GM12878 (cell line): Measurements from ENCODE around the gene USB1. TPM values are rescaled to one million over a fixed set of nuclear protein-coding genes. Genes with fewer than 3 reads are reported as not detected.
A peak's percentile ranks its signal among the peaks of the same experiment; 100 is the strongest.

ENCODE experiments used
- ATAC-seq: fragments of 200-7000 bp; cut with Tn5 transposase; 3 replicates; pipeline ENCODE4 v1.9.1; 2020; ENCODE audit warnings: mild to moderate bottlenecking, moderate library complexity
- BruUV-seq: library from RNA; stranded (reverse); fragments of 400-500 nt; replicated peaks from 2 replicates; lab custom pipeline; 2021; lab: Mats Ljungman, UMichigan
- CTCF ChIA-PET: fragments of 300-600 bp; sonication (Branson Sonifier 250); formaldehyde crosslinking; extraction: SDS; loops from one replicate; lab custom pipeline; 2021; ENCODE audit warnings: inconsistent platforms; lab: Yijun Ruan, JAX
- POLR2A ChIA-PET: fragments of 350-600 bp; formaldehyde crosslinking; extraction: SDS; loops from one replicate; lab custom pipeline; 2021; ENCODE audit warnings: inconsistent platforms; lab: Charles Lee
- RAD21 ChIA-PET: fragments of 300-600 bp; sonication (Branson Sonifier 250); formaldehyde crosslinking; loops from one replicate; lab custom pipeline; 2023; ENCODE audit warnings: antibody characterized with exemption; ENCODE audit not compliant: unreplicated experiment; lab: Charles Lee
- SMC1A ChIA-PET: fragments of 300-600 bp; sonication (Branson Sonifier 250); formaldehyde crosslinking; loops from one replicate; lab custom pipeline; 2023; ENCODE audit not compliant: unreplicated experiment, uncharacterized antibody; lab: Charles Lee
- DNase-seq: peaks from one replicate; pipeline ENCODE4 v3.0.0-alpha.2; 2011; ENCODE audit warnings: low read depth, low spot score
- FAIRE-seq: peaks from 3 replicates; lab custom pipeline; 2011; peaks lifted over from hg19 to GRCh38; lab: Jason Lieb, UNC
- H2AFZ ChIP-seq: 2 replicates; pipeline ENCODE4 v1.6.0; 2011; ENCODE audit warnings: low read depth, low read length, control low read depth; ENCODE audit not compliant: control insufficient read depth
- H3K27ac ChIP-seq: 2 replicates; pipeline ENCODE4 v1.5.1; 2011; ENCODE audit warnings: control low read depth; ENCODE audit not compliant: control insufficient read depth, insufficient read depth
- H3K27me3 ChIP-seq, 2 experiments: replicated peaks in 1 of 2; 2 replicates each; pipeline versions ENCODE4 v1.6.0 to v1.6.1; 2011; ENCODE audit warnings: low read length in 1 of 2; ENCODE audit not compliant: control insufficient read depth in 2 of 2, insufficient read depth in 2 of 2
- H3K36me3 ChIP-seq, 2 experiments: 2 replicates each; pipeline ENCODE4 v1.5.1; 2011; ENCODE audit warnings: low read length in 1 of 2; ENCODE audit not compliant: control insufficient read depth in 2 of 2, insufficient read depth in 2 of 2
- H3K4me1 ChIP-seq: 2 replicates; pipeline ENCODE4 v1.6.1; 2011; ENCODE audit warnings: mild to moderate bottlenecking, low read length, moderate library complexity, mixed read lengths; ENCODE audit not compliant: control insufficient read depth, insufficient read depth
- H3K4me2 ChIP-seq: 2 replicates; pipeline ENCODE4 v1.6.0; 2011; ENCODE audit warnings: control low read depth; ENCODE audit not compliant: control insufficient read depth, insufficient read depth
- H3K4me3 ChIP-seq: fragments of 200-600 bp; sonication (generic); 2 replicates; pipeline ENCODE4 v1.5.1; 2016
- H3K79me2 ChIP-seq: 2 replicates; pipeline ENCODE4 v1.6.0; 2011; ENCODE audit warnings: low read length; ENCODE audit not compliant: control insufficient read depth, insufficient read depth
- H3K9ac ChIP-seq: 2 replicates; pipeline ENCODE4 v1.8.0; 2011; ENCODE audit warnings: low read length, control low read depth, mixed read lengths; ENCODE audit not compliant: control insufficient read depth, insufficient read depth
- H3K9me3 ChIP-seq: replicated peaks from 3 replicates; pipeline ENCODE4 v1.5.1; 2011; ENCODE audit warnings: mild to moderate bottlenecking, low read length; ENCODE audit not compliant: control insufficient read depth, insufficient read depth
- H4K20me1 ChIP-seq: 2 replicates; pipeline ENCODE4 v1.6.0; 2011; ENCODE audit not compliant: control insufficient read depth, insufficient read depth
- CEBPB ChIP-seq, 2 experiments: fragments of 150-350 bp in 1 of 2; IDR thresholded peaks; 2 replicates each; pipeline ENCODE4 v1.6.1; 2012 to 2014; ENCODE audit warnings: low read depth in 2 of 2, low read length in 2 of 2, borderline replicate concordance in 1 of 2, inconsistent platforms in 1 of 2
- CHD1 ChIP-seq: IDR thresholded peaks from 2 replicates; pipeline ENCODE4 v1.6.1; 2012; ENCODE audit warnings: low read depth, low read length, improper control_type of control experiment
- EED ChIP-seq: sonication (generic); IDR thresholded peaks from 2 replicates; pipeline ENCODE4 v1.6.1; 2016; ENCODE audit warnings: antibody characterized with exemption, low read depth
- FOXK2 ChIP-seq: fragments of 450-650 bp; IDR thresholded peaks from 2 replicates; pipeline ENCODE4 v1.6.1; 2017; ENCODE audit warnings: mild to moderate bottlenecking, moderate library complexity
- IRF4 ChIP-seq: IDR thresholded peaks from 2 replicates; pipeline ENCODE4 v1.6.1; 2011; ENCODE audit warnings: low read depth, low read length
- KDM1A ChIP-seq: fragments of 200-600 bp; sonication (generic); IDR thresholded peaks from 2 replicates; pipeline ENCODE4 v1.6.1; 2016; ENCODE audit warnings: borderline replicate concordance
- KLF5 ChIP-seq: fragments of 450-650 bp; IDR thresholded peaks from 2 replicates; pipeline ENCODE4 v1.6.1; 2014; ENCODE audit warnings: mild to moderate bottlenecking; ENCODE audit not compliant: partially characterized antibody
- MTA2 ChIP-seq: fragments of 450-650 bp; IDR thresholded peaks from 2 replicates; pipeline ENCODE4 v1.6.1; 2016; ENCODE audit warnings: low read depth, mild to moderate bottlenecking, moderate library complexity
- MYC ChIP-seq: IDR thresholded peaks from 2 replicates; pipeline ENCODE4 v1.6.1; 2011; ENCODE audit warnings: mild to moderate bottlenecking, low read length, moderate library complexity, inconsistent platforms; ENCODE audit not compliant: insufficient read depth, insufficient replicate concordance, insufficient read length, severe bottlenecking
- PAX8 ChIP-seq: fragments of 450-650 bp; IDR thresholded peaks from 2 replicates; pipeline ENCODE4 v1.6.1; 2017; ENCODE audit warnings: mild to moderate bottlenecking, moderate library complexity
- RAD21 ChIP-seq: IDR thresholded peaks from 2 replicates; pipeline ENCODE4 v1.6.1; 2011; ENCODE audit warnings: mild to moderate bottlenecking, low read depth, low read length, moderate library complexity; ENCODE audit not compliant: insufficient read depth
- RUNX3 ChIP-seq: IDR thresholded peaks from 2 replicates; pipeline ENCODE4 v1.6.1; 2012; ENCODE audit warnings: low read length, inconsistent platforms
- ZBTB40 ChIP-seq: fragments of 450-650 bp; IDR thresholded peaks from 2 replicates; pipeline ENCODE4 v1.6.1; 2016; ENCODE audit warnings: mild to moderate bottlenecking, moderate library complexity, borderline replicate concordance
- ZNF622 ChIP-seq: fragments of 450-650 bp; IDR thresholded peaks from 2 replicates; pipeline ENCODE4 v1.6.1; 2017; ENCODE audit warnings: mild to moderate bottlenecking, inconsistent platforms
- WGBS: methylation state at CpG from one replicate; pipeline ENCODE4 v1.1.6; 2016; ENCODE audit warnings: low lambda C conversion rate; ENCODE audit not compliant: insufficient replicate concordance, insufficient coverage; ENCODE audit errors: missing lambda C conversion rate; 5-methylcytosine and 5-hydroxymethylcytosine counted together
- in situ Hi-C: fragments of 300-500 bp; cut with MboI; formaldehyde crosslinking; loops from 9 replicates; pipeline ENCODE4 v1.14.3; 2018; ENCODE audit warnings: mixed read lengths
- intact Hi-C: fragments of 100-400 bp; cut with micrococcal nuclease; formaldehyde crosslinking; loops from one replicate; pipeline ENCODE4 v1.14.2; 2022; ENCODE audit not compliant: unreplicated experiment
- polyA plus RNA-seq, 11 experiments: library from polyadenylated mRNA; depleted of rRNA in 4 of 11; unstranded in 6 of 11; stranded (reverse) in 5 of 11; fragments of >200 nt; fragmentation: Nextera tagmentation in 4 of 11; fragmentation: Illumina TruSeq in 1 of 11; extraction: Ambion mirVana in 4 of 11; extraction: Trizol in 1 of 11; gene quantifications; 1 replicate in 1 of 11; 2 replicates in 10 of 11; pipeline versions ENCODE4 v1.2.1 to v1.2.3, GENCODE V29; 2011 to 2016; ENCODE audit warnings: inconsistent platforms in 2 of 11, missing spikeins in 2 of 11, low read depth in 1 of 11
- total RNA-seq, 4 experiments: library from RNA; depleted of rRNA in 3 of 4; stranded (reverse); fragments of >200 nt in 3 of 4; fragmentation: Illumina TruSeq in 1 of 4; extraction: Trizol in 1 of 4; gene quantifications; 2 replicates each; pipeline versions ENCODE4 v1.2.1 to v1.2.3, GENCODE V29; 2013 to 2021

Gene USB1
- total and polyA plus RNA-seq, 10 of the 15 experiments (the other 5 are each of a cell fraction or from before 2014, with no cell fraction given) = 7.9 to 72.2 (median 41.6) TPM

- TF ChIP-seq PAX8 (no peak), MYC (no peak), KDM1A (no peak), ZNF622 (no peak), CHD1 (no peak), KLF5 (no peak), RUNX3 (peak; percentile 19; the same call in 1 of the 2 replicates), RAD21 (peak; percentile 64)
- TF ChIP-seq, all 136 proteins: peak for 6
Measured at GRCh38 chr16:58020628-58021521, 19.7 kb downstream of the USB1 start (continued).

DNA sequence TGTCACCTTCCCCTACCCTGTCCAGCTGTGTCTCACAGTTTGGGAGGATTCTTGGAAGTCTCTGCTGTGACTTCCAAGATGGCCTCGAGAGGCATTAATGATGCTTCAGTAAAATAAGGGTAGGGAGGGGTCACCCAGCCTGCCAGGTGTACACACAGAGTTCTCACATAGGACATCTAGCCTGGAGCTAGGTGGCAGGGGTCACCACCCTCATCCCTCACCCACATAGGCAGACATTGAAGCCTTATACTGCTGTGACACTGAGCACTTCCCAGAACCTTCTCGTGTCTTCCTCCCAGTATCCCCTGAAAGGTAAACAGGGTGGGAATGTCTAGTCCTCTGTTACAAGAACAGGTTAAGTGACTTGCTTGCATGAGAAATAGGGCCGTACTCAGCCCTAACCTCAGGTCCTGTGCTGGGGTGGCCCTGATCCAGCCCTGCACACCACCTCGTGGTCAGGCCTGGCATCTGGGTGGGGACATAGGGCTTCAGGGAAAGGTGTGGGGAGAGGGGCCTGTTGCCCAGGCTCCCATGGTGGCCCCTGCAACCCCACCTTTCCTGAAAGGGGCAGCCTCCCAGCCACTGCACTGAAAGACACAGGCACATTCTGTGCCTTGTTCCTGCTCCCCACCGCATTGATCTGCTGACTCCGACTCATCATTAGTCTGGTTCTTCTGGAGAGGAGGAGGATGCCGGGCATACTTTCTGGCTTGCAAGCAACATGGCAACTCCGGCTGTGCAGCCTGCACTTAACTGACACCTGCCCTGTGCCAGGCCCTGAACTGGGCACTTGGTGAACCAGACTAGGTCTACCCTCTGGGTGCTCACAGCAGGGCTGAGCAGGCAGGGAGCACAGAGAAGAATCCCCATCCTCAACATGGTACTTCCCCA, 20.7 kb downstream of the USB1 start:
- Histone ChIP-seq H3K9me3 (no peaks in the 10 kb centered on the region), H3K4me1 (no peaks in the 10 kb centered on the region; the same call in 1 of the 2 replicates), H3K27ac (no peak overlapping the region), H3K4me2 (no peak overlapping the region), H3K4me3 (no peak overlapping the region), H3K79me2 (no peaks in the 10 kb centered on the region), H4K20me1 (no peaks in the 10 kb centered on the region), H3K9ac (no peak overlapping the region), H3K27me3 (peaks cover 6 to 9% of the 10 kb centered on the region in 2 experiments), H2AFZ (no peak overlapping the region), H3K36me3 (peaks cover 0 to 2% of the 10 kb centered on the region in 2 experiments; a peak in 3 of 4 replicates)
- ChIA-PET RAD21 (interaction anchor here (1.0 to 1.2 kb wide), 3 partner anchors 13 to 100 kb away, joined by 3 to 4 read pairs (median 3); no protein-coding TSS in a partner anchor), POLR2A (interaction anchor here (0.6 kb wide), 1 partner anchor 1049 kb away, joined by 4 read pairs; no protein-coding TSS in a partner anchor), CTCF (interaction anchor here (1.4 kb wide), 2 partner anchors 100 to 466 kb away, joined by 3 to 10 read pairs; no protein-coding TSS in a partner anchor), SMC1A (interaction anchor here (1.0 to 1.2 kb wide), 3 partner anchors 99 to 174 kb away, joined by 3 to 9 read pairs (median 6); no protein-coding TSS in a partner anchor)
- intact Hi-C loops = loop anchor here (2.0 to 10.0 kb wide), 4 partner anchors 101 to 465 kb away; partner anchors contain the start of gene CSNK2A2
- no peak for FAIRE-seq
- no peak for TF ChIP-seq MTA2
- no peak for TF ChIP-seq IRF4
- TF ChIP-seq CEBPB (IDR thresholded peaks at IDR 0.05; ENCODE audit: borderline replicate concordance in 1 of 2, low read depth in 2 of 2, low read length in 2 of 2) = no peak
- no peak for TF ChIP-seq FOXK2
- TF ChIP-seq ZBTB40 = no peak
- no peak for TF ChIP-seq EED
- DNase-seq = no peak
- BruUV-seq = no TSS peak
- ATAC-seq = no peak
- in situ Hi-C loops = loop anchor here (5.0 kb wide), 1 partner anchor 105 kb away; the partner anchor contains the start of gene CFAP20
- 71% methylated on average over 8 of the region's 8 CpGs for WGBS
